ENCODE results near the gene LRRC7.

GRCh38 chr1:69679965-69680364, 112.2 kb downstream of the LRRC7 start:
- TF ChIP-seq, protein P1, sequence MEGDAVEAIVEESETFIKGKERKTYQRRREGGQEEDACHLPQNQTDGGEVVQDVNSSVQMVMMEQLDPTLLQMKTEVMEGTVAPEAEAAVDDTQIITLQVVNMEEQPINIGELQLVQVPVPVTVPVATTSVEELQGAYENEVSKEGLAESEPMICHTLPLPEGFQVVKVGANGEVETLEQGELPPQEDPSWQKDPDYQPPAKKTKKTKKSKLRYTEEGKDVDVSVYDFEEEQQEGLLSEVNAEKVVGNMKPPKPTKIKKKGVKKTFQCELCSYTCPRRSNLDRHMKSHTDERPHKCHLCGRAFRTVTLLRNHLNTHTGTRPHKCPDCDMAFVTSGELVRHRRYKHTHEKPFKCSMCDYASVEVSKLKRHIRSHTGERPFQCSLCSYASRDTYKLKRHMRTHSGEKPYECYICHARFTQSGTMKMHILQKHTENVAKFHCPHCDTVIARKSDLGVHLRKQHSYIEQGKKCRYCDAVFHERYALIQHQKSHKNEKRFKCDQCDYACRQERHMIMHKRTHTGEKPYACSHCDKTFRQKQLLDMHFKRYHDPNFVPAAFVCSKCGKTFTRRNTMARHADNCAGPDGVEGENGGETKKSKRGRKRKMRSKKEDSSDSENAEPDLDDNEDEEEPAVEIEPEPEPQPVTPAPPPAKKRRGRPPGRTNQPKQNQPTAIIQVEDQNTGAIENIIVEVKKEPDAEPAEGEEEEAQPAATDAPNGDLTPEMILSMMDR (IDR thresholded peaks at IDR 0.05; ENCODE audit: low read length) = no peak
- TF ChIP-seq EZH2phosphoT487 (IDR thresholded peaks at IDR 0.05; ENCODE audit: low read length) = no peak
- TF ChIP-seq EZH2 (optimal IDR thresholded peaks at IDR 0.05; ENCODE audit: low read depth, low read length) = no peak
